H9 (cell line): Measurements from ENCODE around the gene ABCA12. TPM values are rescaled to one million over a fixed set of nuclear protein-coding genes. Genes with fewer than 3 reads are reported as not detected.

Experiments used
- DNase-seq: peaks from one replicate; pipeline ENCODE4 v3.0.0-alpha.2; 2017
- H2AFZ ChIP-seq: one replicate; pipeline ENCODE4 v1.6.1; 2013; ENCODE audit warnings: mild to moderate bottlenecking, low read length, control low read depth, moderate library complexity
- H2AK5ac ChIP-seq: 2 replicates; pipeline ENCODE4 v1.6.1; 2013; ENCODE audit warnings: low read length, control low read depth, mixed read lengths; ENCODE audit not compliant: insufficient read length
- H2BK120ac ChIP-seq: one replicate; pipeline ENCODE4 v1.6.1; 2013; ENCODE audit warnings: low read depth, mild to moderate bottlenecking, low read length, control low read depth, inconsistent platforms; ENCODE audit not compliant: poor library complexity, severe bottlenecking
- H2BK12ac ChIP-seq: 2 replicates; pipeline ENCODE4 v1.6.1; 2013; ENCODE audit warnings: low read length, control low read depth, mixed read lengths, low read depth; ENCODE audit not compliant: insufficient read length
- H2BK15ac ChIP-seq: 2 replicates; pipeline ENCODE4 v1.6.1; 2013; ENCODE audit warnings: low read depth, low read length, control low read depth
- H2BK20ac ChIP-seq: one replicate; pipeline ENCODE4 v1.6.1; 2013; ENCODE audit warnings: low read depth, mild to moderate bottlenecking, low read length, control low read depth, inconsistent platforms; ENCODE audit not compliant: poor library complexity, severe bottlenecking
- H2BK5ac ChIP-seq: 2 replicates; pipeline ENCODE4 v1.6.1; 2013; ENCODE audit warnings: low read length, control low read depth, mixed read lengths; ENCODE audit not compliant: insufficient read length
- H3K14ac ChIP-seq: 2 replicates; pipeline ENCODE4 v1.6.1; 2013; ENCODE audit warnings: low read length, control low read depth; ENCODE audit not compliant: insufficient read depth
- H3K18ac ChIP-seq: 2 replicates; pipeline ENCODE4 v1.6.1; 2013; ENCODE audit warnings: low read depth, mild to moderate bottlenecking, mixed read lengths, low read length, control low read depth; ENCODE audit not compliant: insufficient read length
- H3K23ac ChIP-seq: 2 replicates; pipeline ENCODE4 v1.6.1; 2013; ENCODE audit warnings: low read length, control low read depth, mixed read lengths, low read depth; ENCODE audit not compliant: insufficient read length
- H3K23me2 ChIP-seq: 2 replicates; pipeline ENCODE4 v1.6.1; 2013; ENCODE audit warnings: low read depth, mild to moderate bottlenecking, mixed read lengths, low read length, control low read depth; ENCODE audit not compliant: insufficient read length, poor library complexity, severe bottlenecking
- H3K27ac ChIP-seq: 2 replicates; pipeline ENCODE4 v1.5.1; 2013; ENCODE audit warnings: low read length, control low read depth, mixed read lengths, low read depth; ENCODE audit not compliant: insufficient read length
- H3K27me3 ChIP-seq: 2 replicates; pipeline ENCODE4 v1.6.1; 2013; ENCODE audit warnings: low read length, control low read depth, inconsistent platforms; ENCODE audit not compliant: insufficient read depth
- H3K4ac ChIP-seq: 2 replicates; pipeline ENCODE4 v1.6.1; 2013; ENCODE audit warnings: low read depth, mild to moderate bottlenecking, control low read depth, inconsistent platforms, low read length, moderate library complexity
- H3K4me1 ChIP-seq: 2 replicates; pipeline ENCODE4 v1.6.1; 2013; ENCODE audit warnings: low read length, control low read depth, inconsistent platforms; ENCODE audit not compliant: insufficient read depth
- H3K4me2 ChIP-seq: 2 replicates; pipeline ENCODE4 v1.6.1; 2013; ENCODE audit warnings: low read length, control low read depth, mixed read lengths; ENCODE audit not compliant: insufficient read length, insufficient read depth
- H3K56ac ChIP-seq: 2 replicates; pipeline ENCODE4 v1.6.1; 2013; ENCODE audit warnings: low read depth, mild to moderate bottlenecking, mixed read lengths, low read length, control low read depth; ENCODE audit not compliant: insufficient read length
- H3K79me1 ChIP-seq: 2 replicates; pipeline ENCODE4 v1.6.1; 2013; ENCODE audit warnings: low read depth, mild to moderate bottlenecking, moderate library complexity, low read length, control low read depth, inconsistent platforms; ENCODE audit not compliant: insufficient read depth, poor library complexity, severe bottlenecking
- H3K79me2 ChIP-seq: 2 replicates; pipeline ENCODE4 v1.6.1; 2013; ENCODE audit warnings: low read length, control low read depth, inconsistent platforms; ENCODE audit not compliant: insufficient read depth
- H3K9ac ChIP-seq: 2 replicates; pipeline ENCODE4 v1.6.1; 2013; ENCODE audit warnings: low read length, control low read depth, mixed read lengths; ENCODE audit not compliant: insufficient read length; ENCODE audit errors: extremely low read depth
- H3K9me3 ChIP-seq: one replicate; pipeline ENCODE4 v1.6.1; 2013; ENCODE audit warnings: low read depth, low read length, inconsistent platforms; ENCODE audit not compliant: control insufficient read depth
- H3T11ph ChIP-seq: one replicate; pipeline ENCODE4 v1.6.1; 2013; ENCODE audit warnings: mild to moderate bottlenecking, low read length, control low read depth, inconsistent platforms
- H4K20me1 ChIP-seq: one replicate; pipeline ENCODE4 v1.6.1; 2013; ENCODE audit not compliant: control insufficient read depth, insufficient read length, insufficient read depth
- H4K5ac ChIP-seq: 2 replicates; pipeline ENCODE4 v1.6.1; 2013; ENCODE audit warnings: low read depth, mild to moderate bottlenecking, mixed read lengths, low read length, control low read depth; ENCODE audit not compliant: insufficient read length
- H4K8ac ChIP-seq: replicated peaks from 2 replicates; pipeline ENCODE4 v1.6.1; 2013; ENCODE audit warnings: low read length, control low read depth, mixed read lengths, low read depth; ENCODE audit not compliant: insufficient read length
- H4K91ac ChIP-seq: 2 replicates; pipeline ENCODE4 v1.6.1; 2013; ENCODE audit warnings: low read depth, mild to moderate bottlenecking, moderate library complexity, mixed read lengths, low read length, control low read depth; ENCODE audit not compliant: insufficient read length
- H3K27ac Mint-ChIP-seq, 3 experiments: 2 replicates in 2 of 3; 3 replicates in 1 of 3; pipeline ENCODE4 v1.8.0; 2020 to 2021; ENCODE audit warnings: mixed read lengths in 3 of 3, mild to moderate bottlenecking in 1 of 3, moderate library complexity in 1 of 3
- H3K27me3 Mint-ChIP-seq: 2 replicates; pipeline ENCODE4 v1.8.0; 2021; ENCODE audit warnings: low read depth, mild to moderate bottlenecking, moderate library complexity, mixed read lengths
- H3K36me3 Mint-ChIP-seq, 3 experiments: 2 replicates in 2 of 3; 3 replicates in 1 of 3; pipeline ENCODE4 v1.8.0; 2020 to 2021; ENCODE audit warnings: low read depth in 3 of 3, mixed read lengths in 3 of 3; ENCODE audit not compliant: insufficient read depth in 1 of 3
- H3K4me1 Mint-ChIP-seq, 2 experiments: 2 replicates each; pipeline ENCODE4 v1.8.0; 2020; ENCODE audit warnings: mixed read lengths in 2 of 2
- H3K4me3 Mint-ChIP-seq, 2 experiments: 2 replicates in 1 of 2; 3 replicates in 1 of 2; pipeline ENCODE4 v1.8.0; 2020 to 2021; ENCODE audit warnings: mild to moderate bottlenecking in 2 of 2, mixed read lengths in 2 of 2, moderate library complexity in 1 of 2
- H3K9me3 Mint-ChIP-seq, 2 experiments: 2 replicates in 1 of 2; 3 replicates in 1 of 2; pipeline ENCODE4 v1.8.0; 2020; ENCODE audit warnings: mild to moderate bottlenecking in 2 of 2, mixed read lengths in 2 of 2, moderate library complexity in 1 of 2
- WGBS: extraction: QIAGEN DNeasy Blood & Tissue Kit; methylation state at CpG from one replicate; pipeline ENCODE4 v1.1.7; 2013; ENCODE audit warnings: missing lambda C conversion rate, low lambda C conversion rate, mixed read lengths; ENCODE audit not compliant: insufficient read length; ENCODE audit errors: extremely low coverage; 5-methylcytosine and 5-hydroxymethylcytosine counted together
- total RNA-seq: library from RNA; stranded (reverse); gene quantifications from 2 replicates; pipeline ENCODE4 v1.2.1, GENCODE V29; 2021
- TF ChIP-seq, protein P1 (sequence below): fragments of 200-600 bp; sonication (generic); conservative IDR thresholded peaks from 3 replicates; pipeline ENCODE4 v1.8.0; 2021; ENCODE audit warnings: antibody characterized with exemption, mild to moderate bottlenecking

Gene ABCA12
- total RNA-seq, 1 experiment from 2014 or later: not detected

- Histone ChIP-seq H4K8ac (no peak overlapping the region), H3K4ac (no peak overlapping the region), H3K27me3 (no peaks in the 10 kb centered on the region), H3K23ac (no peak overlapping the region), H3K9me3 (no peaks in the 10 kb centered on the region), H3K27ac (no peak overlapping the region), H2AK5ac (no peak overlapping the region), H3K4me2 (no peak overlapping the region), H3K4me1 (no peaks in the 10 kb centered on the region), H3K23me2 (no peaks in the 10 kb centered on the region), H2BK12ac (no peak overlapping the region), H2AFZ (no peak overlapping the region), H2BK20ac (no peak overlapping the region), H3K14ac (no peak overlapping the region), H2BK120ac (no peak overlapping the region), H3K9ac (no peak overlapping the region), H4K20me1 (no peaks in the 10 kb centered on the region), H4K91ac (no peak overlapping the region), H2BK15ac (no peak overlapping the region), H3K79me2 (no peaks in the 10 kb centered on the region), H4K5ac (no peak overlapping the region), H3K79me1 (no peaks in the 10 kb centered on the region), H3T11ph (no peak overlapping the region), H3K18ac (no peak overlapping the region), H2BK5ac (no peak overlapping the region), H3K56ac (no peak overlapping the region)
- Mint-ChIP-seq H3K36me3 (no peaks in the 10 kb centered on the region), H3K27ac (no peak overlapping the region), H3K27me3 (no peaks in the 10 kb centered on the region), H3K9me3 (no peaks in the 10 kb centered on the region), H3K4me3 (no peak overlapping the region), H3K4me1 (no peaks in the 10 kb centered on the region)
- TF ChIP-seq, protein P1, sequence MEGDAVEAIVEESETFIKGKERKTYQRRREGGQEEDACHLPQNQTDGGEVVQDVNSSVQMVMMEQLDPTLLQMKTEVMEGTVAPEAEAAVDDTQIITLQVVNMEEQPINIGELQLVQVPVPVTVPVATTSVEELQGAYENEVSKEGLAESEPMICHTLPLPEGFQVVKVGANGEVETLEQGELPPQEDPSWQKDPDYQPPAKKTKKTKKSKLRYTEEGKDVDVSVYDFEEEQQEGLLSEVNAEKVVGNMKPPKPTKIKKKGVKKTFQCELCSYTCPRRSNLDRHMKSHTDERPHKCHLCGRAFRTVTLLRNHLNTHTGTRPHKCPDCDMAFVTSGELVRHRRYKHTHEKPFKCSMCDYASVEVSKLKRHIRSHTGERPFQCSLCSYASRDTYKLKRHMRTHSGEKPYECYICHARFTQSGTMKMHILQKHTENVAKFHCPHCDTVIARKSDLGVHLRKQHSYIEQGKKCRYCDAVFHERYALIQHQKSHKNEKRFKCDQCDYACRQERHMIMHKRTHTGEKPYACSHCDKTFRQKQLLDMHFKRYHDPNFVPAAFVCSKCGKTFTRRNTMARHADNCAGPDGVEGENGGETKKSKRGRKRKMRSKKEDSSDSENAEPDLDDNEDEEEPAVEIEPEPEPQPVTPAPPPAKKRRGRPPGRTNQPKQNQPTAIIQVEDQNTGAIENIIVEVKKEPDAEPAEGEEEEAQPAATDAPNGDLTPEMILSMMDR: no peak
- DNase-seq: no peak
- no CpG with 5 or more reads among the region's 2 CpGs for WGBS
Measured at GRCh38 chr2:215063526-215063925, 74.9 kb downstream of the ABCA12 start.
